PC-3 (cell line): ENCODE measurements around the gene CEP192. TPM values are rescaled to one million over a fixed set of nuclear protein-coding genes. Genes with fewer than 3 reads are reported as not detected.

Experiments used
- ATAC-seq: fragments of 200-7000 bp; cut with Tn5 transposase; 2 replicates; pipeline ENCODE4 v1.9.1; 2020; ENCODE audit warnings: mild to moderate bottlenecking, moderate library complexity
- BruUV-seq: library from RNA; stranded (reverse); fragments of 400-500 nt; replicated peaks from 2 replicates; lab custom pipeline; 2021; lab: Mats Ljungman, UMichigan
- CTCF ChIA-PET: fragments of 300-600 bp; sonication (Branson Sonifier 250); formaldehyde crosslinking; loops from one replicate; lab custom pipeline; 2022; ENCODE audit warnings: antibody characterized with exemption; lab: Charles Lee
- POLR2A ChIA-PET: fragments of 300-600 bp; sonication (Branson Sonifier 250); formaldehyde crosslinking; loops from one replicate; lab custom pipeline; 2022; ENCODE audit warnings: antibody characterized with exemption; ENCODE audit not compliant: unreplicated experiment; lab: Charles Lee
- DNase-seq: peaks from one replicate; pipeline ENCODE4 v3.0.0-alpha.2; 2015
- H2AFZ ChIP-seq: fragments of 300-600 bp; sonication (generic); 2 replicates; pipeline ENCODE4 v1.6.0; 2016; ENCODE audit warnings: antibody characterized with exemption, low read length
- H3F3A ChIP-seq: fragments of 300-600 bp; sonication (generic); one replicate; pipeline ENCODE4 v1.6.0; 2017; ENCODE audit warnings: antibody characterized with exemption, low read length, control low read depth, mild to moderate bottlenecking; ENCODE audit not compliant: unreplicated experiment
- H3K27ac ChIP-seq: fragments of 300-600 bp; sonication (generic); 2 replicates; pipeline ENCODE4 v1.5.1; 2016; ENCODE audit warnings: mild to moderate bottlenecking, low read length
- H3K27me3 ChIP-seq: fragments of 300-600 bp; sonication (generic); 2 replicates; pipeline ENCODE4 v1.6.1; 2016; ENCODE audit warnings: low read length, mixed read lengths
- H3K36me3 ChIP-seq: fragments of 300-600 bp; sonication (generic); 2 replicates; pipeline ENCODE4 v1.6.1; 2016; ENCODE audit warnings: low read depth, mixed run types, low read length, mixed read lengths
- H3K4me1 ChIP-seq: fragments of 300-600 bp; sonication (generic); 2 replicates; pipeline ENCODE4 v1.5.1; 2016; ENCODE audit warnings: low read length; ENCODE audit not compliant: insufficient read depth
- H3K4me2 ChIP-seq: fragments of 300-600 bp; sonication (generic); 2 replicates; pipeline ENCODE4 v1.6.0; 2016; ENCODE audit warnings: low read length
- H3K4me3 ChIP-seq: fragments of 300-600 bp; sonication (generic); 2 replicates; pipeline ENCODE4 v1.5.1; 2016; ENCODE audit warnings: mild to moderate bottlenecking, low read length, mixed read lengths
- H3K79me2 ChIP-seq: fragments of 300-600 bp; sonication (generic); 2 replicates; pipeline ENCODE4 v1.6.1; 2017; ENCODE audit warnings: low read length, mixed read lengths
- H3K9ac ChIP-seq: fragments of 300-600 bp; sonication (generic); 2 replicates; pipeline ENCODE4 v1.6.0; 2016; ENCODE audit warnings: mild to moderate bottlenecking, low read length
- H3K9me2 ChIP-seq: fragments of 300-600 bp; sonication (generic); replicated peaks from 2 replicates; pipeline ENCODE4 v1.6.1; 2016; ENCODE audit warnings: mixed run types, low read length, mixed read lengths
- H3K9me3 ChIP-seq: fragments of 300-600 bp; sonication (generic); 2 replicates; pipeline ENCODE4 v1.6.1; 2016; ENCODE audit warnings: low read length, mixed read lengths
- H4K20me1 ChIP-seq: fragments of 300-600 bp; sonication (generic); 2 replicates; pipeline ENCODE4 v1.6.1; 2016; ENCODE audit warnings: low read length, mixed read lengths
- CTCF ChIP-seq: fragments of 300-600 bp; sonication (generic); conservative IDR thresholded peaks from 2 replicates; pipeline ENCODE4 v1.5.1; 2017; ENCODE audit warnings: antibody characterized with exemption, low read depth, mild to moderate bottlenecking, low read length
- EZH2 ChIP-seq: fragments of 300-600 bp; sonication (generic); IDR thresholded peaks from one replicate; pipeline ENCODE4 v1.6.1; 2017; ENCODE audit warnings: antibody characterized with exemption, mild to moderate bottlenecking, low read length; ENCODE audit not compliant: unreplicated experiment
- EZH2phosphoT487 ChIP-seq: fragments of 300-600 bp; sonication (generic); IDR thresholded peaks from 2 replicates; pipeline ENCODE4 v1.6.1; 2018; ENCODE audit warnings: mild to moderate bottlenecking, antibody characterized with exemption, low read length, borderline replicate concordance
- intact Hi-C: fragments of 100-400 bp; cut with micrococcal nuclease; formaldehyde crosslinking; loops from 2 replicates; pipeline ENCODE4 v1.9.0; 2023
- total RNA-seq: library from RNA; depleted of rRNA; stranded (reverse); fragments of >200 nt; gene quantifications from 2 replicates; pipeline ENCODE4 v1.2.3, GENCODE V29; 2014

Gene CEP192
- total RNA-seq, 1 experiment from 2014 or later = 32.6 TPM

GRCh38 chr18:13051159-13051558 is 60.0 kb downstream of the CEP192 start:
- H3K4me3 ChIP-seq = no peak overlapping the region
- ATAC-seq (no peak), DNase-seq (no peak)
- H3K27me3 ChIP-seq = no peaks in the 10 kb centered on the region
- no peak overlapping the region for H3K9ac ChIP-seq
- POLR2A ChIA-PET = no interaction called here
- no peak overlapping the region for H2AFZ ChIP-seq
- no peak overlapping the region for H3K27ac ChIP-seq
- H3K9me3 ChIP-seq = no peaks in the 10 kb centered on the region
- no peak overlapping the region for H3K4me2 ChIP-seq
- TF ChIP-seq EZH2phosphoT487 = no peak
- no peak for TF ChIP-seq CTCF
- TF ChIP-seq EZH2 = no peak
- peaks cover 61% of the 10 kb centered on the region for H3K36me3 ChIP-seq
- no peaks in the 10 kb centered on the region for H3K79me2 ChIP-seq
- intact Hi-C loops = no loop called here
- H3F3A ChIP-seq = no peaks in the 10 kb centered on the region
- peaks cover 4% of the 10 kb centered on the region; the same call in 1 of the 2 replicates for H3K4me1 ChIP-seq
- CTCF ChIA-PET = no interaction called here
- no peaks in the 10 kb centered on the region for H3K9me2 ChIP-seq
- BruUV-seq = no TSS peak
- H4K20me1 ChIP-seq = no peaks in the 10 kb centered on the region

GRCh38 chr18:13051950-13052349 is 60.8 kb downstream of the CEP192 start:
- intact Hi-C loops = no loop called here
- Histone ChIP-seq H3K4me2 (no peak overlapping the region), H3K9me3 (no peaks in the 10 kb centered on the region), H3K79me2 (no peaks in the 10 kb centered on the region), H3F3A (no peaks in the 10 kb centered on the region), H3K9ac (no peak overlapping the region), H3K9me2 (no peaks in the 10 kb centered on the region), H3K4me1 (peaks cover 4% of the 10 kb centered on the region; the same call in 1 of the 2 replicates), H3K27ac (no peak overlapping the region), H3K4me3 (no peak overlapping the region), H2AFZ (no peak overlapping the region), H3K36me3 (peaks cover 68% of the 10 kb centered on the region), H4K20me1 (no peaks in the 10 kb centered on the region), H3K27me3 (no peaks in the 10 kb centered on the region)
- DNase-seq = peak; percentile 18
- POLR2A ChIA-PET = no interaction called here
- BruUV-seq = no TSS peak
- CTCF ChIA-PET = no interaction called here
- TF ChIP-seq EZH2phosphoT487 (no peak), EZH2 (no peak), CTCF (no peak)
- peak; percentile 88 for ATAC-seq

GRCh38 chr18:13054336-13054735 is 63.2 kb downstream of the CEP192 start:
- TF ChIP-seq EZH2phosphoT487 (no peak), EZH2 (no peak), CTCF (no peak)
- intact Hi-C loops = no loop called here
- H3K79me2 ChIP-seq = no peaks in the 10 kb centered on the region
- ATAC-seq (no peak), DNase-seq (no peak)
- H3K4me1 ChIP-seq = peaks cover 4% of the 10 kb centered on the region; the same call in 1 of the 2 replicates
- no TSS peak for BruUV-seq
- H3K4me3 ChIP-seq = no peak overlapping the region
- H3F3A ChIP-seq = no peaks in the 10 kb centered on the region
- H3K36me3 ChIP-seq = peaks cover 61% of the 10 kb centered on the region
- POLR2A ChIA-PET = no interaction called here
- no peaks in the 10 kb centered on the region for H3K9me2 ChIP-seq
- no peaks in the 10 kb centered on the region for H3K9me3 ChIP-seq
- H4K20me1 ChIP-seq = no peaks in the 10 kb centered on the region
- CTCF ChIA-PET = no interaction called here
- no peak overlapping the region for H2AFZ ChIP-seq
- no peak overlapping the region for H3K4me2 ChIP-seq
- no peak overlapping the region for H3K27ac ChIP-seq
- no peak overlapping the region for H3K9ac ChIP-seq
- H3K27me3 ChIP-seq = no peaks in the 10 kb centered on the region
